ENCODE data around the gene AMELX. TPM values are rescaled to one million over a fixed set of nuclear protein-coding genes. Genes with fewer than 3 reads are reported as not detected.

AMELX gene
- total RNA-seq, 4 donors from 2014 or later = not detected

Small RNA genes lying within 50 kb of the gene (small RNA-seq; reads per million reads assigned to genes)
- gene MIR548AX = 0 to 0.12 (median 0) reads per million in 4 donors

Other genes with a start within 250 kb of the AMELX start
- gene HCCS, start 182.1 kb upstream of the AMELX start, total RNA-seq = 10 to 100 TPM in 2 of 4 donors, 1 to 10 TPM in 2; 1.6 to 26.4 (median 13.0) TPM